ENCODE measurements around the gene COL24A1.

COL24A1 gene

GRCh38 chr1:86150553-86151055, 6.0 kb downstream of the COL24A1 start:
- no peaks in the 10 kb centered on the region for H3K79me1 ChIP-seq (ENCODE audit: low read depth, low read length)
- no peak for DNase-seq (ENCODE audit: low spot score)
- no peak overlapping the region for H4K91ac ChIP-seq (ENCODE audit: low read depth, low read length, poor library complexity)
- H3K36me3 ChIP-seq (replicated peaks in 1 of 2; ENCODE audit: control insufficient read depth in 2 of 2, insufficient read depth in 2 of 2, low read length in 2 of 2), result no peaks in the 10 kb centered on the region
- no peak overlapping the region for H3K14ac ChIP-seq (ENCODE audit: low read length)
- no peak overlapping the region for H2BK120ac ChIP-seq (ENCODE audit: low read depth, low read length)
- H3K4ac ChIP-seq (ENCODE audit: low read length), result no peak overlapping the region
- no peak overlapping the region for H2BK15ac ChIP-seq (ENCODE audit: low read length)
- no peak overlapping the region for H3K4me2 ChIP-seq (ENCODE audit: insufficient read depth, low read length, poor library complexity, severe bottlenecking)
- peaks cover 0 to 3% of the 10 kb centered on the region in 2 donors for H3K9me3 ChIP-seq (replicated peaks in 1 of 2; ENCODE audit: control insufficient read depth in 2 of 2, insufficient read depth in 1 of 2, low read depth in 1 of 2, low read length in 2 of 2)
- no peak overlapping the region for H3K18ac ChIP-seq (ENCODE audit: low read length)
- H2AK5ac ChIP-seq (ENCODE audit: low read depth, low read length), result no peak overlapping the region
- H4K8ac ChIP-seq (ENCODE audit: low read depth, low read length), result no peak overlapping the region
- no peak overlapping the region for H3K27ac ChIP-seq (replicated peaks; ENCODE audit: low read length)
- peaks cover 11 to 34% (median 15%) of the 10 kb centered on the region in 3 experiments for H3K27me3 ChIP-seq (ENCODE audit: control insufficient read depth in 3 of 3, insufficient read depth in 3 of 3, low read depth in 1 of 3, low read length in 3 of 3)
- H3K9ac ChIP-seq (ENCODE audit: low read depth, low read length, poor library complexity), result no peak overlapping the region
- H2AFZ ChIP-seq (ENCODE audit: low read length), result no peak overlapping the region
- no peak overlapping the region for H3K23ac ChIP-seq (ENCODE audit: low read depth, low read length, poor library complexity)
- H3K4me1 ChIP-seq (ENCODE audit: control insufficient read depth in 2 of 2, insufficient read depth in 1 of 2, low read depth in 1 of 2, low read length in 2 of 2), result peaks cover 2 to 9% of the 10 kb centered on the region in 2 donors
- H3K4me3 ChIP-seq (ENCODE audit: low read length in 2 of 2), result no peak overlapping the region
- no peak overlapping the region for H2BK12ac ChIP-seq (ENCODE audit: low read length)
- H2BK5ac ChIP-seq (ENCODE audit: low read length), result no peak overlapping the region

GRCh38 chr1:86149591-86149990, 7.0 kb downstream of the COL24A1 start:
- no peaks in the 10 kb centered on the region for H3K9me3 ChIP-seq (replicated peaks in 1 of 2; ENCODE audit: control insufficient read depth in 2 of 2, insufficient read depth in 1 of 2, low read depth in 1 of 2, low read length in 2 of 2)
- peaks cover 1 to 23% (median 5%) of the 10 kb centered on the region in 3 experiments for H3K27me3 ChIP-seq (ENCODE audit: control insufficient read depth in 3 of 3, insufficient read depth in 3 of 3, low read depth in 1 of 3, low read length in 3 of 3)
- H3K4me3 ChIP-seq (ENCODE audit: low read length in 2 of 2), result no peak overlapping the region
- H3K4ac ChIP-seq (ENCODE audit: low read length), result no peak overlapping the region
- H3K79me1 ChIP-seq (ENCODE audit: low read depth, low read length), result no peaks in the 10 kb centered on the region
- H3K14ac ChIP-seq (ENCODE audit: low read length), result no peak overlapping the region
- no peak overlapping the region for H2BK5ac ChIP-seq (ENCODE audit: low read length)
- H3K27ac ChIP-seq (replicated peaks; ENCODE audit: low read length), result no peak overlapping the region
- H3K23ac ChIP-seq (ENCODE audit: low read depth, low read length, poor library complexity), result no peak overlapping the region
- no peak overlapping the region for H2AK5ac ChIP-seq (ENCODE audit: low read depth, low read length)
- no peak overlapping the region for H2AFZ ChIP-seq (ENCODE audit: low read length)
- DNase-seq (ENCODE audit: low spot score), result no peak
- H2BK120ac ChIP-seq (ENCODE audit: low read depth, low read length), result no peak overlapping the region
- H3K9ac ChIP-seq (ENCODE audit: low read depth, low read length, poor library complexity), result no peak overlapping the region
- H3K4me2 ChIP-seq (ENCODE audit: insufficient read depth, low read length, poor library complexity, severe bottlenecking), result no peak overlapping the region
- no peak overlapping the region for H4K8ac ChIP-seq (ENCODE audit: low read depth, low read length)
- H3K36me3 ChIP-seq (replicated peaks in 1 of 2; ENCODE audit: control insufficient read depth in 2 of 2, insufficient read depth in 2 of 2, low read length in 2 of 2), result no peaks in the 10 kb centered on the region
- H2BK15ac ChIP-seq (ENCODE audit: low read length), result no peak overlapping the region
- no peaks in the 10 kb centered on the region for H3K4me1 ChIP-seq (ENCODE audit: control insufficient read depth in 2 of 2, insufficient read depth in 1 of 2, low read depth in 1 of 2, low read length in 2 of 2)
- no peak overlapping the region for H4K91ac ChIP-seq (ENCODE audit: low read depth, low read length, poor library complexity)
- WGBS, 2 donors (ENCODE audit: extremely low coverage in 2 of 2, insufficient read length in 2 of 2, insufficient replicate concordance in 1 of 2), result no CpG with 5 or more reads among the region's 1 CpG
- no peak overlapping the region for H2BK12ac ChIP-seq (ENCODE audit: low read length)
- no peak overlapping the region for H3K18ac ChIP-seq (ENCODE audit: low read length)

DNA sequence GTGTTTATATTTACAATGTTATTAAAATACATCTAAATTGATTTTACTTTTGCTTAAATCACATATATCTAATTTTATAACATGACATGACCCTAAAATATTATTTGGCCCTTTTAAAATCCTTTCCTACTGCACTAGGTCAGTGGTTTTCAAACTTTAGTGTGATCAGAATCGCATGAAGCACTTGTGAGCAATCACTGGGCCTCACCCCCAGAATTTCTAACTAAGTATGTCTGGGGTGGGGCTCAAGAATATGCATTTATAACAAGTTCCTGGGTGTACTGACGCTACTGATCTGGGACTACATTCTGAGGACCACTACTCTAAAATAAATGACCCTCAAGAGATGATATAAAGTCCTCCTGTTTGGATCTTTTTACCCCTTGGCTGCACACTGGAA, 8.8 kb downstream of the COL24A1 start:
- no CpG with 5 or more reads among the region's 2 CpGs for WGBS, 2 donors (ENCODE audit: extremely low coverage in 2 of 2, insufficient read length in 2 of 2, insufficient replicate concordance in 1 of 2)
- no peaks in the 10 kb centered on the region for H3K36me3 ChIP-seq (replicated peaks in 1 of 2; ENCODE audit: control insufficient read depth in 2 of 2, insufficient read depth in 2 of 2, low read length in 2 of 2)
- H2AFZ ChIP-seq (ENCODE audit: low read length), result no peak overlapping the region

GRCh38 chr1:86146566-86146965, 10.0 kb downstream of the COL24A1 start:
- Histone ChIP-seq H4K8ac (ENCODE audit: low read depth, low read length) (no peak overlapping the region), H2BK15ac (ENCODE audit: low read length) (no peak overlapping the region), H3K18ac (ENCODE audit: low read length) (no peak overlapping the region), H2BK120ac (ENCODE audit: low read depth, low read length) (no peak overlapping the region), H3K9ac (ENCODE audit: low read depth, low read length, poor library complexity) (no peak overlapping the region), H3K4me3 (ENCODE audit: low read length in 2 of 2) (no peak overlapping the region), H3K23ac (ENCODE audit: low read depth, low read length, poor library complexity) (no peak overlapping the region), H3K4me2 (ENCODE audit: insufficient read depth, low read length, poor library complexity, severe bottlenecking) (no peak overlapping the region), H2BK5ac (ENCODE audit: low read length) (no peak overlapping the region), H2BK12ac (ENCODE audit: low read length) (no peak overlapping the region), H3K79me1 (ENCODE audit: low read depth, low read length) (no peaks in the 10 kb centered on the region), H3K9me3 (replicated peaks in 1 of 2; ENCODE audit: control insufficient read depth in 2 of 2, insufficient read depth in 1 of 2, low read depth in 1 of 2, low read length in 2 of 2) (no peaks in the 10 kb centered on the region), H2AK5ac (ENCODE audit: low read depth, low read length) (no peak overlapping the region), H2AFZ (ENCODE audit: low read length) (no peak overlapping the region), H3K4ac (ENCODE audit: low read length) (no peak overlapping the region), H4K91ac (ENCODE audit: low read depth, low read length, poor library complexity) (no peak overlapping the region), H3K4me1 (ENCODE audit: control insufficient read depth in 2 of 2, insufficient read depth in 1 of 2, low read depth in 1 of 2, low read length in 2 of 2) (no peaks in the 10 kb centered on the region), H3K27me3 (ENCODE audit: control insufficient read depth in 3 of 3, insufficient read depth in 3 of 3, low read depth in 1 of 3, low read length in 3 of 3) (peaks cover 0 to 2% (median 0%) of the 10 kb centered on the region in 3 experiments), H3K36me3 (replicated peaks in 1 of 2; ENCODE audit: control insufficient read depth in 2 of 2, insufficient read depth in 2 of 2, low read length in 2 of 2) (no peaks in the 10 kb centered on the region), H3K14ac (ENCODE audit: low read length) (no peak overlapping the region), H3K27ac (replicated peaks; ENCODE audit: low read length) (no peak overlapping the region)
- no peak for DNase-seq (ENCODE audit: low spot score)
- WGBS, 2 donors (ENCODE audit: extremely low coverage in 2 of 2, insufficient read length in 2 of 2, insufficient replicate concordance in 1 of 2), result no CpG with 5 or more reads among the region's 2 CpGs

More for the DNA sequence above, 8.8 kb downstream of the COL24A1 start:
- no peak overlapping the region for H3K4me3 ChIP-seq (ENCODE audit: low read length in 2 of 2)
- H3K18ac ChIP-seq (ENCODE audit: low read length), result no peak overlapping the region
- H3K9me3 ChIP-seq (replicated peaks in 1 of 2; ENCODE audit: control insufficient read depth in 2 of 2, insufficient read depth in 1 of 2, low read depth in 1 of 2, low read length in 2 of 2), result no peaks in the 10 kb centered on the region
- DNase-seq (ENCODE audit: low spot score), result no peak
- no peak overlapping the region for H2BK12ac ChIP-seq (ENCODE audit: low read length)
- no peak overlapping the region for H3K14ac ChIP-seq (ENCODE audit: low read length)
- no peak overlapping the region for H4K91ac ChIP-seq (ENCODE audit: low read depth, low read length, poor library complexity)
- H3K4me1 ChIP-seq (ENCODE audit: control insufficient read depth in 2 of 2, insufficient read depth in 1 of 2, low read depth in 1 of 2, low read length in 2 of 2), result no peaks in the 10 kb centered on the region
- H3K4ac ChIP-seq (ENCODE audit: low read length), result no peak overlapping the region
- no peak overlapping the region for H4K8ac ChIP-seq (ENCODE audit: low read depth, low read length)
- H3K4me2 ChIP-seq (ENCODE audit: insufficient read depth, low read length, poor library complexity, severe bottlenecking), result no peak overlapping the region
- H3K9ac ChIP-seq (ENCODE audit: low read depth, low read length, poor library complexity), result no peak overlapping the region
- no peaks in the 10 kb centered on the region for H3K79me1 ChIP-seq (ENCODE audit: low read depth, low read length)
- no peak overlapping the region for H2AK5ac ChIP-seq (ENCODE audit: low read depth, low read length)
- no peak overlapping the region for H2BK5ac ChIP-seq (ENCODE audit: low read length)
- no peak overlapping the region for H2BK15ac ChIP-seq (ENCODE audit: low read length)
- H3K27ac ChIP-seq (replicated peaks; ENCODE audit: low read length), result no peak overlapping the region
- H3K23ac ChIP-seq (ENCODE audit: low read depth, low read length, poor library complexity), result no peak overlapping the region
- peaks cover 0 to 8% (median 0%) of the 10 kb centered on the region in 3 experiments for H3K27me3 ChIP-seq (ENCODE audit: control insufficient read depth in 3 of 3, insufficient read depth in 3 of 3, low read depth in 1 of 3, low read length in 3 of 3)
- no peak overlapping the region for H2BK120ac ChIP-seq (ENCODE audit: low read depth, low read length)
